Calu3 (cell line): ENCODE data around the gene PPP4C. TPM values are rescaled to one million over a fixed set of nuclear protein-coding genes. Genes with fewer than 3 reads are reported as not detected.

Source experiments
- BruUV-seq: library from RNA; stranded (reverse); fragments of 400-500 nt; replicated peaks from 2 replicates; lab custom pipeline; 2021; lab: Mats Ljungman, UMichigan
- CTCF ChIA-PET: fragments of 300-600 bp; sonication (Branson Sonifier 250); formaldehyde crosslinking; loops from one replicate; lab custom pipeline; 2022; ENCODE audit warnings: antibody characterized with exemption; lab: Charles Lee
- DNase-seq: peaks from one replicate; pipeline ENCODE4 v3.0.0; 2022
- H3K27ac Mint-ChIP-seq: one replicate; pipeline ENCODE4 v1.8.0; 2022; ENCODE audit warnings: mixed read lengths; ENCODE audit not compliant: unreplicated experiment
- H3K27me3 Mint-ChIP-seq: one replicate; pipeline ENCODE4 v1.8.0; 2022; ENCODE audit warnings: mixed read lengths; ENCODE audit not compliant: unreplicated experiment
- H3K36me3 Mint-ChIP-seq: one replicate; pipeline ENCODE4 v1.8.0; 2022; ENCODE audit warnings: mild to moderate bottlenecking, moderate library complexity, mixed read lengths; ENCODE audit not compliant: insufficient read depth, unreplicated experiment
- H3K4me1 Mint-ChIP-seq: one replicate; pipeline ENCODE4 v1.8.0; 2022; ENCODE audit warnings: mild to moderate bottlenecking, low read depth, mixed read lengths; ENCODE audit not compliant: unreplicated experiment
- H3K4me3 Mint-ChIP-seq: one replicate; pipeline ENCODE4 v1.8.0; 2022; ENCODE audit warnings: mild to moderate bottlenecking, low read depth, moderate library complexity, mixed read lengths; ENCODE audit not compliant: unreplicated experiment
- H3K9me3 Mint-ChIP-seq: one replicate; pipeline ENCODE4 v1.8.0; 2022; ENCODE audit warnings: low read depth, mixed read lengths; ENCODE audit not compliant: unreplicated experiment
- CTCF ChIP-seq: fragments of 200-600 bp; IDR thresholded peaks from one replicate; pipeline ENCODE4 v1.8.0; 2022; ENCODE audit warnings: antibody characterized with exemption; ENCODE audit not compliant: unreplicated experiment
- intact Hi-C: fragments of 100-400 bp; cut with micrococcal nuclease; formaldehyde crosslinking; loops from one replicate; pipeline ENCODE4 v1.10.0; 2022; ENCODE audit not compliant: unreplicated experiment
- total RNA-seq: library from RNA; stranded (reverse); gene quantifications from 2 replicates; pipeline ENCODE4 v1.2.3, GENCODE V29; 2022

The PPP4C gene
- total RNA-seq, 1 experiment from 2014 or later, result 184 TPM

DNA sequence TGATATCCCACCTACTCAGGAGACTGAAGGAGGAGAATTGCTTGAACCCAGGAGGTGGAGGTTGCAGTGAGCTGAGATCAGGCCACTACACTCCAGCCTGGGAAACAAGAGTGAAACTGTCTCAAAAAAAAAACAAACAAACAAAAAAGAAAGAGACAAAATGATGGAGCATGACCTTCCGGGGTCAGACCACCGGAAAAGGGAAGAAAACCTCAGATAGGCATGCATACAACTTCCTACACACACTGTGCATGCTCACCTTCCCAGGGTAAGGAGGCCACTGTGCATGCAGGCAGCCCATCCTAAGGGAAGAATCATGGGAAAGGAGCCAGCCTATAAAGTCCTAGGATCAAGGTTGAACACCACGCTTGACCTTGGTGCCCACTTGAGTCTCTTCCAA is 56.8 kb downstream of the PPP4C start:
- Mint-ChIP-seq H3K27ac (no peak overlapping the region), H3K9me3 (peaks cover 3% of the 10 kb centered on the region), H3K4me1 (no peaks in the 10 kb centered on the region), H3K4me3 (no peak overlapping the region), H3K36me3 (no peaks in the 10 kb centered on the region), H3K27me3 (no peaks in the 10 kb centered on the region)
- no peak for TF ChIP-seq CTCF
- intact Hi-C loops, result no loop called here
- DNase-seq, result no peak
- BruUV-seq, result no TSS peak
- CTCF ChIA-PET, result no interaction called here

Other genes starting within 250 kb of the PPP4C start
- gene CDIPT, start 212.8 kb upstream of the PPP4C start, total RNA-seq, result 62.7 and 64.1 TPM in 2 replicates
- gene SEZ6L2, start 176.4 kb upstream of the PPP4C start, total RNA-seq, result 68.9 and 92.1 TPM in 2 replicates
- gene ASPHD1, start 175.5 kb upstream of the PPP4C start, total RNA-seq, result 54.1 and 64.1 TPM in 2 replicates
- 52.8 and 55.8 TPM in 2 replicates for gene KCTD13, start 149.8 kb upstream of the PPP4C start, total RNA-seq
- 91.1 and 92.1 TPM in 2 replicates for gene TMEM219, start 113.9 kb upstream of the PPP4C start, total RNA-seq
- 75.9 and 76.2 TPM in 2 replicates for gene TAOK2, start 102.1 kb upstream of the PPP4C start, total RNA-seq
- 26.3 and 28.5 TPM in 2 replicates for gene HIRIP3, start 80.4 kb upstream of the PPP4C start, total RNA-seq
- gene INO80E, start 79.8 kb upstream of the PPP4C start, total RNA-seq, result 107 TPM in 2 replicates
- 18.0 and 19.9 TPM in 2 replicates for gene DOC2A, start 65.0 kb upstream of the PPP4C start, total RNA-seq
- gene C16orf92, start 52.8 kb upstream of the PPP4C start, total RNA-seq, result not detected in 2 replicates
- 0.90 and 1.5 TPM in 2 replicates for gene TLCD3B, start 44.7 kb upstream of the PPP4C start, total RNA-seq
- 1,549 and 1,562 TPM in 2 replicates for gene ALDOA, start 10.2 kb upstream of the PPP4C start, total RNA-seq
- gene TBX6, start 15.9 kb downstream of the PPP4C start, total RNA-seq, result 3.6 and 4.7 TPM in 2 replicates
- gene YPEL3, start 20.2 kb downstream of the PPP4C start, total RNA-seq, result 21.1 and 28.0 TPM in 2 replicates
- 7.8 and 9.4 TPM in 2 replicates for gene GDPD3, start 37.5 kb downstream of the PPP4C start, total RNA-seq
- gene MAPK3, start 47.2 kb downstream of the PPP4C start, total RNA-seq, result 69.9 and 82.1 TPM in 2 replicates
- gene CORO1A, start 107.6 kb downstream of the PPP4C start, total RNA-seq, result 11.1 and 12.9 TPM in 2 replicates
- gene BOLA2B, start 117.7 kb downstream of the PPP4C start, total RNA-seq, result 166 and 171 TPM in 2 replicates
- 45.0 and 71.1 TPM in 2 replicates for gene SLX1A, start 117.9 kb downstream of the PPP4C start, total RNA-seq
- 39.5 and 46.4 TPM in 2 replicates for gene SULT1A3, start 123.3 kb downstream of the PPP4C start, total RNA-seq
- 18.5 and 20.5 TPM in 2 replicates for gene NPIPB13, start 172.5 kb downstream of the PPP4C start, total RNA-seq